Measurements from ENCODE around the gene ZC3H12C. TPM values are rescaled to one million over a fixed set of nuclear protein-coding genes. Genes with fewer than 3 reads are reported as not detected.

The ZC3H12C gene
- total and polyA plus RNA-seq, 2 of the 13 experiments (the other 11 are each of a cell fraction or from before 2014, with no cell fraction given): 2.4 to 5.7 TPM

GRCh38 chr11:110087812-110088534 is 5.2 kb upstream of the ZC3H12C start:
- DNase-seq (ENCODE audit: low spot score): no peak
- CTCF ChIA-PET (ENCODE audit: low intra/inter-chr PET ratio, low total read pairs): no interaction called here
- H3K36me3 ChIP-seq (replicated peaks in 1 of 2; ENCODE audit: control insufficient read depth in 1 of 2, insufficient read depth in 2 of 2, low read length in 2 of 2): no peaks in the 10 kb centered on the region
- no peak overlapping the region for H3K4me3 ChIP-seq (replicated peaks in 1 of 3; ENCODE audit: insufficient read depth in 1 of 3, low read depth in 2 of 3, low read length in 3 of 3)
- FAIRE-seq: no peak
- no peak overlapping the region for H3K4me2 ChIP-seq (ENCODE audit: low read depth, low read length)
- H3K9me3 ChIP-seq (ENCODE audit: low read length): no peaks in the 10 kb centered on the region
- no peaks in the 10 kb centered on the region for H4K20me1 ChIP-seq (ENCODE audit: insufficient read depth, low read length)
- no TSS peak for BruUV-seq (replicated peaks)
- H2AFZ ChIP-seq (ENCODE audit: low read length): no peak overlapping the region
- H3K79me2 ChIP-seq (ENCODE audit: insufficient read depth, low read length): no peaks in the 10 kb centered on the region
- H3K27ac ChIP-seq (ENCODE audit: extremely low read length, insufficient read depth, low read length): no peak overlapping the region
- H3K27me3 ChIP-seq (ENCODE audit: control insufficient read depth in 1 of 2, insufficient read depth in 2 of 2, low read length in 2 of 2): peaks cover 2 to 20% of the 10 kb centered on the region in 2 experiments; a peak in 3 of 5 replicates
- intact Hi-C loops (cut with micrococcal nuclease; ENCODE audit: unreplicated experiment) (no loop called here), in situ Hi-C loops (cut with HindIII; ENCODE audit: extremely low pct_ligation_motif_present, low pct_unique_long_range_greater_than_20kb) (no loop called here)
- no peak for TF ChIP-seq ZNF484 (CRISPR knock-in tag; IDR thresholded peaks at IDR 0.05; ENCODE audit: borderline replicate concordance, low read depth)
- TF ChIP-seq STAT6 (CRISPR knock-in tag; IDR thresholded peaks at IDR 0.05; ENCODE audit: borderline replicate concordance): no peak
- no peak for TF ChIP-seq ZKSCAN5 (CRISPR knock-in tag; IDR thresholded peaks at IDR 0.05)
- TF ChIP-seq ZNF564 (CRISPR knock-in tag; IDR thresholded peaks at IDR 0.05): no peak
- TF ChIP-seq BRF2 (CRISPR knock-in tag; IDR thresholded peaks at IDR 0.05): no peak
- no peak for TF ChIP-seq NFYB (CRISPR knock-in tag; IDR thresholded peaks at IDR 0.05)
- TF ChIP-seq KDM5A (IDR thresholded peaks at IDR 0.05; ENCODE audit: borderline replicate concordance, low read length): no peak
- no peak for TF ChIP-seq ZBTB2 (CRISPR knock-in tag; IDR thresholded peaks at IDR 0.05; ENCODE audit: low read depth)
- no peak for TF ChIP-seq SP4 (CRISPR knock-in tag; IDR thresholded peaks at IDR 0.05)
- TF ChIP-seq, protein P1, sequence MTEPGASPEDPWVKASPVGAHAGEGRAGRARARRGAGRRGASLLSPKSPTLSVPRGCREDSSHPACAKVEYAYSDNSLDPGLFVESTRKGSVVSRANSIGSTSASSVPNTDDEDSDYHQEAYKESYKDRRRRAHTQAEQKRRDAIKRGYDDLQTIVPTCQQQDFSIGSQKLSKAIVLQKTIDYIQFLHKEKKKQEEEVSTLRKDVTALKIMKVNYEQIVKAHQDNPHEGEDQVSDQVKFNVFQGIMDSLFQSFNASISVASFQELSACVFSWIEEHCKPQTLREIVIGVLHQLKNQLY (CRISPR knock-in tag; IDR thresholded peaks at IDR 0.05): no peak
- no peak for TF ChIP-seq MAZ (IDR thresholded peaks at IDR 0.05; ENCODE audit: borderline replicate concordance, low read depth, low read length)
- no peak for TF ChIP-seq MAZ (CRISPR knock-in tag; IDR thresholded peaks at IDR 0.05; ENCODE audit: low read depth)
- TF ChIP-seq PHB2 (IDR thresholded peaks at IDR 0.05; ENCODE audit: partially characterized antibody): no peak
- TF ChIP-seq ZSCAN9 (CRISPR knock-in tag; IDR thresholded peaks at IDR 0.05; ENCODE audit: borderline replicate concordance): no peak
- no peak for TF ChIP-seq KDM4B (CRISPR knock-in tag; IDR thresholded peaks at IDR 0.05)
- no peak for TF ChIP-seq ZNF549 (CRISPR knock-in tag; IDR thresholded peaks at IDR 0.05)
- TF ChIP-seq XRCC5 (optimal IDR thresholded peaks at IDR 0.05; ENCODE audit: low read length): no peak
- TF ChIP-seq MXI1 (IDR thresholded peaks at IDR 0.05; ENCODE audit: borderline replicate concordance, low read depth, low read length): no peak
- H3K4me1 ChIP-seq (ENCODE audit: insufficient read depth, low read length): peaks cover 9% of the 10 kb centered on the region
- H3K9ac ChIP-seq (ENCODE audit: insufficient read depth, low read depth, low read length): no peak overlapping the region
- no peak for ATAC-seq
- WGBS (ENCODE audit: low lambda C conversion rate): 19% methylated on average over 5 of the region's 5 CpGs
- POLR2A ChIA-PET: no interaction called here
